ENCODE data around the gene TDRD10. TPM values are rescaled to one million over a fixed set of nuclear protein-coding genes. Genes with fewer than 3 reads are reported as not detected.
"Not testable (repeated sequence)": the region's sequence is repeated elsewhere in the genome, so short reads cannot be mapped to it uniquely, and the experiment has no call there.

The TDRD10 gene
- total RNA-seq, 1 experiment from 2014 or later, result not detected

DNA sequence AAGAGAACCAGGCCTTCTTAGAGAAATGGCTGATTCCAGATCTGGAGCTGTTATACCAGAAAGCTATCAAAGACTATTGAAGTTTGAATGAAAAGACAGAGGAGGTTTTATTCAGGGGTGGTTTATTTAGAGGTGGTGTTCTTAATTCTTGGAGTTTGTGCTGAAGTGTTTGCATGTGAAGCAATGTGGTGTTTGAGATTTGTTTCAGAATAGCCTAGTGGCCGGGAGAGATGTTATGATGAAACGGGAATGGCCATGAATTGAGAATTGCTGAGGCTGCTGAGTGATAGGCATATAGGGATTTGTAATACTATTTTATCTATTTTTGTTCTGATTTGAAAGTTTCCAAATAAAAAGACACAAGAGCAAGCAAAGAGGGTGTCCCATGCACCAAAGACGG, 10.7 kb downstream of the TDRD10 start:
- Histone ChIP-seq H3K4me3 (no peak overlapping the region), H3K27ac (no peak overlapping the region), H3K9me3 (replicated peaks) (no peaks in the 10 kb centered on the region), H3K27me3 (replicated peaks) (peaks cover 38% of the 10 kb centered on the region), H3K4me1 (replicated peaks) (no peaks in the 10 kb centered on the region), H3K36me3 (no peaks in the 10 kb centered on the region)
- DNase-seq (ENCODE audit: low read depth in 1 of 2, low spot score in 2 of 2), result no peak

DNA sequence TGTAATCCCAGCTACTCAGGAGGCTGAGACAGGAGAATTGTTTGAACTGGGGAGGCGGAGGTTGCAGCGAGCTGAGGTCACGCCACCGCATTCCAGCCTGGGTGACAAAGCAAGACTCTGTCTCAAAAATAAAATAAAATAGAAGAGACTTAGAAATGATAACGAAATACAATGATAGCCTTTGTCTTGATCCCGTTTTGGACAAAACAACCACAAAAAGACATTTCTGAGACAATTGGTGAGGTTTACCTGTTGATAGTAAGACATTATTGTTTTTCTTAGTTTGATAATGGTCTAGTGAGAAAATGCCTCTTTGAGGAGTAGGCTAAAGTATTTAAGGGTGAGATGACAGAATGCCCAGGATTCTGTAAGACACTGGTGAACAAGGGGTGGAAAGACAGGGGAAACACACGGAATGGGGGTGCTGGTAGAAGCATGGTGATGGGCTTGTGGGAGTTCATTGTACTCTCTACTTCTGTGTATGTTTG, 12.1 kb downstream of the TDRD10 start:
- H3K9me3 ChIP-seq (replicated peaks), result no peaks in the 10 kb centered on the region
- H3K4me1 ChIP-seq (replicated peaks), result no peaks in the 10 kb centered on the region
- no peak for DNase-seq (ENCODE audit: low read depth in 1 of 2, low spot score in 2 of 2)
- no peak overlapping the region for H3K27ac ChIP-seq
- H3K27me3 ChIP-seq (replicated peaks), result peaks cover 32% of the 10 kb centered on the region
- H3K36me3 ChIP-seq, result no peaks in the 10 kb centered on the region
- no peak overlapping the region for H3K4me3 ChIP-seq

DNA sequence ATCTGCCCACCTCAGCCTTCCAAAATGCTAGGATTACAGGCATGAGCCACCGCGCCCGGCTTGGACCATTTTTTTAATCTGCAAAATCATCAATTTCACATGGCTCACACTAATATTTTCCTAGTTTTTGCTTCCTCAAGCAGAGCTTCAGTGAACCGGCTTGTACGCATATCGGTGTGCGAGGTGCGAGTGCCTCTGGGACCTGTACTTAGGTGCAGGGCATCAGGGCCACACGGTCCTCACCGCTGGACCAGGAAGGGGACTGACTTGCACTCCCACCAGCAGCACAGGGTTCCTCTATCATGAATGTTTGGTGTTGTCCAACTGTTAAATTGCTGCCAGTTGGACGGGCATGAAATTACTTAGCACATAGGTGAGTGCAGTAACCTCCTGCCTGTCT, 15.6 kb downstream of the TDRD10 start:
- no peak for DNase-seq (ENCODE audit: low read depth in 1 of 2, low spot score in 2 of 2)
- Histone ChIP-seq H3K9me3 (replicated peaks) (no peaks in the 10 kb centered on the region), H3K4me3 (no peak overlapping the region), H3K4me1 (replicated peaks) (no peaks in the 10 kb centered on the region), H3K27me3 (replicated peaks) (peaks cover 37% of the 10 kb centered on the region), H3K36me3 (no peaks in the 10 kb centered on the region), H3K27ac (no peak overlapping the region)

DNA sequence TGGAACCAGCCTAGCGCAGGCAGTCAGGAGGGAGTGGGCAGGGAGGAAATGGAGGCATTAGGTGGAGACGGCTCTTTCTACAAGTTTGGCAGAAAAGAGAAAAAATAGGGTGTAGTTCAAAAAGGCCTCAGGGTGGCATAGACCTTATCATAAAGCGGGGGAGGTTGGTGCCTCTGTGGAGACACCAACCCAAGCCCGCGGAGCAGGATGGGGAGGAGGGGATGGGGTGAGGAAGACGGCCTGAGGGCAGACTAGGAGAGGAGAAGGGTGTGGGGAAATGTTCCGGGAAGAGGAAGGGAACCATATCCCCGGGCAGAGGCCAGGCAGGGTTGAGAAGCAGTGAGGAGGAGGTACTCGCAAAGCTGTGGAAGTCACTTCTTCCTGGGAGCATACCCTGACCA, 17.6 kb downstream of the TDRD10 start:
- peaks cover 26% of the 10 kb centered on the region for H3K27me3 ChIP-seq (replicated peaks)
- H3K27ac ChIP-seq, result no peak overlapping the region
- H3K4me3 ChIP-seq, result no peak overlapping the region
- H3K9me3 ChIP-seq (replicated peaks), result no peaks in the 10 kb centered on the region
- no peaks in the 10 kb centered on the region for H3K4me1 ChIP-seq (replicated peaks)
- no peak for DNase-seq (ENCODE audit: low read depth in 1 of 2, low spot score in 2 of 2)
- no peaks in the 10 kb centered on the region for H3K36me3 ChIP-seq

DNA sequence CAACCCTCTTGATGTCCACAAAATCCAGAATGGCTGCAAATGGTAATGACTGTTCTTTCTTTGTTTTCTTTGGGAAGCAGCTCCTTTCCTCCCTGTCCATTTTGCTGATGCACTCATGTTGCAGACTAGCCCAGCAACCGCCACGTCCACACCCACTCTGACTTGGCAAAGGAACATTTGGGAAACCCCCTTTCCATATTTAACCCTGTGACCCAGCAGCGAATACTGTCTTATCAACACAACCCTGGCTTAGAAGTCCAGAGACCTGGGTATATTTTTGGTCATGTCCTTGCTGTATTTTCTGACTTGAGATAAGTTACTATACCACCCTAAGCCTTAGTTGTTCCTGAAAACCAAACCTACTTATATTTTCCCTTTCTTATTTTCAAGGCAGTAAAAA, 18.3 kb downstream of the TDRD10 start:
- Histone ChIP-seq H3K36me3 (no peaks in the 10 kb centered on the region), H3K4me1 (replicated peaks) (no peaks in the 10 kb centered on the region), H3K4me3 (no peak overlapping the region), H3K27me3 (replicated peaks) (peaks cover 23% of the 10 kb centered on the region), H3K9me3 (replicated peaks) (no peaks in the 10 kb centered on the region), H3K27ac (no peak overlapping the region)
- no peak for DNase-seq (ENCODE audit: low read depth in 1 of 2, low spot score in 2 of 2)

DNA sequence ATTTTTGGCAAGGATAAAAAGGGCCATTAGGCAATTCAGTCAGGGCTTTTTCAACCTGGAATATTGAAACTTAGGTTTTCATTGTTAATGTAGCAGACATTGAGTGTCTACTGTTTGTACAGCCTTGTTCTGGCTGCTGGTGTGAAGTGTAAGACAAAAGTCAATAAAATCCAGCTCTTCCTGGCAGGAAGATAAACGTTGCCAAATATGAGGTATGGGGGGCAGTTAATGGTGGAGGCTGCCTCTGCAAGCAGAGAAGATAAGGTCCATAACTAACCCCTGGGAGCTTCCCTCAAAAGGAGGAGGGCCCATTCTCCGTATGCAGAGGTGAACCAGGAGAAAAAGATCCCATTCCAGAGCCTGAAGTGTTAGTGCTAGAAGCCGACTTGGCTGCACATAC, 19.7 kb downstream of the TDRD10 start:
- Histone ChIP-seq H3K4me3 (no peak overlapping the region), H3K27me3 (replicated peaks) (peaks cover 23% of the 10 kb centered on the region), H3K9me3 (replicated peaks) (no peaks in the 10 kb centered on the region), H3K27ac (no peak overlapping the region), H3K36me3 (no peaks in the 10 kb centered on the region), H3K4me1 (replicated peaks) (no peaks in the 10 kb centered on the region)
- no peak for DNase-seq (ENCODE audit: low read depth in 1 of 2, low spot score in 2 of 2)

DNA sequence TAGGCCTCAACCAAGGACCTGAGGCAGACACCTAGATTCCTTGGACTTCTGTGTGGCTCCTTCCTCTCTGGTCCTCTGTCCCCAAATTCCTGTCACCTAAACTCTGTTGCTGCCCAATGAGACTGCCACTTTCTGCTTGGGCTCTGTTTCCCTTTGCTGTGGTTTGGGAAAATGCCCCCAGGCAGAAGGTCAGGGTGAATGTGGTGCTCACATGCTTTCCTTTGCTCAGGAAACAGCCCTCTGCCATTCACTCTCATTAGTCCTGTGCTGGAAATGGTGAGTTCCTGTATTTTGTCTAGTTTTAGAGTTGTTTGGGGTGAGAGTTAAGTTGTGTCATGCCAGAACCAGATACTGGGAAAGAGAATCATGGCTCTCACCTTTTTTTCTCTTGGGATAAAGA, 22.9 kb downstream of the TDRD10 start:
- Histone ChIP-seq H3K4me1 (replicated peaks) (no peaks in the 10 kb centered on the region), H3K27ac (no peak overlapping the region), H3K4me3 (no peak overlapping the region), H3K9me3 (replicated peaks) (no peaks in the 10 kb centered on the region), H3K27me3 (replicated peaks) (peaks cover 15% of the 10 kb centered on the region), H3K36me3 (no peaks in the 10 kb centered on the region)
- no peak for DNase-seq (ENCODE audit: low read depth in 1 of 2, low spot score in 2 of 2)

DNA sequence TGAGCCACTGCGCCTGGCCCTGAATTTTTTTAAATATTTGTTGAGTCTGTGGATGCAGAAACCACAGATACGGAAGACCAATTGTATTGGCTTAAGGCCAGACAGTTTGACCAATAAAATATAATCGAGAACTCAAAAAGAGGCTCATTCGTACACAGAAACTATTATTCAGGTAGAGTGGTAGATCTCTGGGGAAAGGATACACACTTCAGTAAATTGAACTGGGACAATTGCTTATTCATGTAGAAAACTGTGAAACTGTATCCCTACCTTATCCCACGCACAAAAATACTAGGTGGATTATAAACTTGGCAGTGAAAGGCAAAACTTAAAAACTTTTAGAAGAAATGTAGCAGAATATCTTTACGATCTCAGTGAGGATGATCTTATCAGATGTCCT, 25.2 kb downstream of the TDRD10 start:
- Histone ChIP-seq H3K9me3 (replicated peaks) (no peaks in the 10 kb centered on the region), H3K4me1 (replicated peaks) (no peaks in the 10 kb centered on the region), H3K36me3 (no peaks in the 10 kb centered on the region), H3K27ac (no peak overlapping the region), H3K27me3 (replicated peaks) (peaks cover 6% of the 10 kb centered on the region), H3K4me3 (no peak overlapping the region)
- no peak for DNase-seq (ENCODE audit: low read depth in 1 of 2, low spot score in 2 of 2)

DNA sequence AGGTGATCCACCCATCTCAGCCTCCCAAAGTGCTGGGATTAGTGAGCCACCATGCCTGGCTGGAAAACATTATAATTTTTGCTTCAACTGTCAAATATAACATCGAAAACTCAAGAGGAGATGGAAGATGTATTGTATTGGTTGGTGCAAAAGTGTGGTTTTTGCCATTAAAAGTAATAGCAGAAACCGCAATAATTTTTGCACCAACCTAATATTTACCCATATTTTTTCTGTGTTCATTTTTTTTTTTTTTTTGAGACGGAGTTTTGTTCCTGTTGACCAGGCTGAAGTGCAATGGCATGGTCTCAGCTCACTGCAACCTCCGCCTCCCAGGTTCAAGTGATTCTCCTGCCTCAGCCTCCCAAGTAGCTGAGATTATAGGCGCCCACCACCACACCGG, 27.3 kb downstream of the TDRD10 start:
- Histone ChIP-seq H3K36me3 (no peaks in the 10 kb centered on the region), H3K27ac (no peak overlapping the region)

DNA sequence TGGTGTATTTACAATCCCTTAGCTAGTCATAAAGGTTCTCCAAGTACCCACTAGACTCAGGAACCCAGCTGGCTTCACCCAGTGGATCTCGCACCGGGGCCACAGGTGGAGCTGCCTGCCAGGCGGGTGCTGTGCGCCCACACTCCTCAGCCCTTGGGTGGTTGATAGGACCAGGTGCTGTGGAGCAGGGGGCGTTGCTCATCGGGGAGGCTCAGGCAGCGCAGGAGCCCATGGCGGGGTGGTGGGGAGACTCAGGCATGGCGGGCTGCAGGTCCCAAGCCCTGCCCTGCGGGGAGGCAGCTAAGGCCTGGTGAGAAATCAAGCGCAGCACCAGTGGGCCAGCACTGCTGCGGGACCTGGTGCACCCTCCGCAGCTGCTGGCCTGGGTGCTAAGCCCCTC, 29.9 kb downstream of the TDRD10 start:
- H3K36me3 ChIP-seq; H3K27me3 ChIP-seq (replicated peaks); H3K4me1 ChIP-seq (replicated peaks); H3K9me3 ChIP-seq (replicated peaks); H3K27ac ChIP-seq; DNase-seq (ENCODE audit: low read depth in 1 of 2, low spot score in 2 of 2); H3K4me3 ChIP-seq: not testable (repeated sequence)

More for the DNA sequence above, 27.3 kb downstream of the TDRD10 start:
- no peak for DNase-seq (ENCODE audit: low read depth in 1 of 2, low spot score in 2 of 2)
- H3K9me3 ChIP-seq (replicated peaks), result no peaks in the 10 kb centered on the region
- peaks cover 3% of the 10 kb centered on the region; the same call in 1 of the 2 replicates for H3K27me3 ChIP-seq (replicated peaks)
- H3K4me3 ChIP-seq, result no peak overlapping the region
- no peaks in the 10 kb centered on the region for H3K4me1 ChIP-seq (replicated peaks)

DNA sequence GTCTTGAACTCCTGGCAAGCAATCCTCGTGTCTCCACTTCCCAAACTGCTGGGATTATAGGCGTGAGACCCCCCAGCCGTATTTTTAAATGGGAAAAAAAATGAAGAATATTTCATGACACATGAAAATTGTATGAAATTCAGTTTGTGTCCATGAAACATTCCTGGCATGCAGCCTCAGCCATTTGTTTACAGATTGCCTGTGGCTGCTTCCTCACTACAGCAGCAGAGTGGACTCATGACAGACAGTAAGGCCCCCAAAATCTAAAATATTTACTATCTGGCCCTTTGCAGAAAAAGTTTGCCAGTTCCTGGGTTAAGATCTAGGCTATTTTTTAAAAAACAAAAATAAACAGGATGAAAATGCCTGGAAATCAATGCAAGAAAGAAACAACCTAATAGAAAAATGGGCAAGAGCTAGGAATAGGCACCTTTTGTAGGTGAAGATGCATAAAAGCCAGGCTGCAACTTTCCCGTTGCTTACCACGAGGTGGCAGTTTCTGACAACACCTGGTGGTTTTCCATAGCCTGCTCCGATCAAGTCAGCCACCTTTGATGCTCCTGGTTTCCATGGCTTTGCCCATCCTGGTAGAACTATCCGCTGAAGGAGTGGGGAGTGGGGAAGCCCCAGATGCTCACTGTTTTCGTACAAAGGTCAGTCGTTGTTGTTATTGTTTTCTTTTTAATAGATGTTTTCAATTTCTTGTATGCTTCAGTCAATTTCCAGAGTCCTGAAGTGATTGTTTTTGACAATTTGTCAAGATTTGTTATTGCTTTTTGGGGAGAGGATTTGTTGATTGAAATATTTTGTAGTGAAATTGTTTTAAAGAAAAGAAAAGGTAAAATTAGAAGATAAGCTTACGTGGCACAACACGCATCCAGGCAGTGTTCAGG, 32.2 kb downstream of the TDRD10 start:
- no peak overlapping the region for H3K4me3 ChIP-seq
- no peaks in the 10 kb centered on the region for H3K36me3 ChIP-seq
- H3K4me1 ChIP-seq (replicated peaks), result no peaks in the 10 kb centered on the region
- no peak overlapping the region for H3K27ac ChIP-seq
- H3K9me3 ChIP-seq (replicated peaks), result no peaks in the 10 kb centered on the region
- no peak for DNase-seq (ENCODE audit: low read depth in 1 of 2, low spot score in 2 of 2)
- H3K27me3 ChIP-seq (replicated peaks), result peaks cover 3% of the 10 kb centered on the region

DNA sequence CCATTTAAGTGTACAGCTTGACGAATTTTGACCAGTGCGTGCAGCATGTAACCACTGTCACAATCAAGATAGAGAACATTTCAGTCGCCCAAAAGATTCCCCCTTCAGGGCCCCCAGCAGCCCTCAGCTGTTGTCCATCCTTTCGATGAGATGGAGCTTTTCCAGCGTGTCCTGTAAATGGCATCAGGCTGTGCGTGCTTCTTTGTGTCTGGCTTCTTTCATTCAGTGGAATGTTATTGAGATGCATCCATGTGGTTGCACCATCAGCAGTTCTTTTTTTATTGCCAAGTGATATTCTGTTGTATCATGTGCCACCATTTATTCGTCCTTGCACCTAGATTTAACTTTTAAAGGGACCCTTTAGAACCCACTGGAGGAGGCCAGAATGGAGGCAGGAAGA, 34.6 kb downstream of the TDRD10 start:
- Histone ChIP-seq H3K27me3 (replicated peaks) (peaks cover 3% of the 10 kb centered on the region), H3K4me3 (no peak overlapping the region), H3K27ac (no peak overlapping the region), H3K36me3 (no peaks in the 10 kb centered on the region), H3K9me3 (replicated peaks) (no peaks in the 10 kb centered on the region), H3K4me1 (replicated peaks) (peaks cover 6% of the 10 kb centered on the region)
- no peak for DNase-seq (ENCODE audit: low read depth in 1 of 2, low spot score in 2 of 2)

DNA sequence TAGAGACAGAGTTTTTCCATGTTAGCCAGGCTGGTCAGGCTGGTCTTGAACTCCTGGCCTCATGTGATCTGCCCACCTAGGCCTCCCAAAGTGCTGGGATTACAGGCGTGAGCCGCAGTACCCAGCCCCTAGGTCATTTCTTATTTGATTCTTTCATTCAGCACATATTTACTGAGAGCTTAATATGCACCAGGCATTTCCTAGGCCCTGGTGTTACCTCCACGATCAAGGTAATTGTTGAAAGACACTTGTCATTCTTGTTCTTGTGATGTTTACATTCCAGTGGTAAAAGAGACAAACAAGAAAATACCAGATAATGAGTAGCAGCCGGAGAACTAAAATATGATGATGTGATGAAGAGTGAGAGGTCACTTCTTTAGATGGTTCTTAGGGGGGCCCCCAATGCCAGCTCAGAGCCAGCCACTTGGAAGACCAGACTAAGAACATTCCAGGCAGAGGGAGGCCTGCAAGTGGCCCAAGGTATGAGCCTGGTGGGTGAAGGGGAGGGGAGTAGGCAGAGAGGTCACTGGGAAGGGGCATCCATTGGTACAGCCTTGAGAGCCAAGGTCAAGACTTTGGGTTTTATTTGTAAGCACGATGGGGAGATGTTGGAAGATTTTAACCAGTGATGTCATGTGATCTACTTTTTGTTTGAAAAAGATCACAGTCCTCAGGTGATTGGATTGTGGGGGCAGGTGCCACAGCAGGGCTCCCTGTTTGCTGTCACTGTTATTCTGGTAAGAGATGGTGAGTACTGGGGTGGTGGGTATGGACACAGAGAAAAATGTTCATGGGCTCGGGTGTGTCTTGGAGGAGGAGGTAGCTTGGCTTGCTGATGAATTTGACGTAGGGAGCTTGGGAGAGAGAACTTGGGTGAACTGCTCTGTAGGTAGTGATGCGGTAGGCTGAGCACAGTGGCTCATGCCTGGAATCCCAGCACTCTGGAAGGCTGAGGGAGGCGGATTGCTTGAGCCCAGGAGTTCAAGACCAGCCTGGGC, 37.8 kb downstream of the TDRD10 start:
- Histone ChIP-seq H3K9me3 (replicated peaks) (no peaks in the 10 kb centered on the region), H3K27me3 (replicated peaks) (peaks cover 2% of the 10 kb centered on the region), H3K4me3 (no peak overlapping the region), H3K4me1 (replicated peaks) (peaks cover 12% of the 10 kb centered on the region), H3K27ac (no peak overlapping the region), H3K36me3 (no peaks in the 10 kb centered on the region)
- DNase-seq (ENCODE audit: low read depth in 1 of 2, low spot score in 2 of 2), result peak in 1 of 2 experiments; percentile 20

DNA sequence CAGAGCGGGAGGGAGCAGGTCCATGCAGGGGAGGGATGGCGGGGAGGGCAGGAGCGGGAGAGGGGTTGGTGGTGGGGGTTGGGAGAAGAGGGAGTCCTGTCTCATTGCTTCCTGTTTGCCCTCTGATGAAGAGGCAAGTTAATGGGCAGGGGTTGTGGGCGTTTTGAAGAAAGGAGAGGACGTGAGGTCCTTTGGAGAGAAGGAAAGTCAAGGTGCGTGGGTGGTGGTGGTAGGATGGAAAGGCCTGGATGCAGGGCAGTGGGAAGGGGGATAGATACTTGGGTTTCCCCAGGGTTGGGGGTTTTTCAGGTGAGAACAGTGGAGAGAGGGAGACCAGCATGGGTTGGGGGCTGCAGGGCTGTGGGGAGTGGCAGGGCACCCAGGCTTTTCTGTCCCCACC, 39.2 kb downstream of the TDRD10 start:
- Histone ChIP-seq H3K27ac (no peak overlapping the region), H3K27me3 (replicated peaks) (peaks cover 2% of the 10 kb centered on the region), H3K9me3 (replicated peaks) (no peaks in the 10 kb centered on the region), H3K4me3 (no peak overlapping the region), H3K4me1 (replicated peaks) (peaks cover 12% of the 10 kb centered on the region), H3K36me3 (no peaks in the 10 kb centered on the region)
- no peak for DNase-seq (ENCODE audit: low read depth in 1 of 2, low spot score in 2 of 2)

All from SJSA1 (cell line).